GM12865 (cell line): Measurements from ENCODE around the gene BABAM2.
A peak's percentile ranks its signal among the peaks of the same experiment; 100 is the strongest.

ENCODE experiments used
- DNase-seq: peaks from one replicate; pipeline ENCODE4 v3.0.0; 2010; ENCODE audit warnings: low read depth
- H3K4me3 ChIP-seq: 2 replicates; pipeline ENCODE4 v1.5.1; 2011; ENCODE audit warnings: mild to moderate bottlenecking, low read depth, low read length, control low read depth
- CTCF ChIP-seq: IDR thresholded peaks from 2 replicates; pipeline ENCODE4 v1.5.1; 2011; ENCODE audit warnings: low read length, control low read depth, low read depth, inconsistent platforms; ENCODE audit not compliant: insufficient read depth; ENCODE audit errors: missing control alignments

Gene BABAM2

GRCh38 chr2:27906074-27906473, 15.5 kb downstream of the BABAM2 start:
- H3K4me3 ChIP-seq, result no peak overlapping the region
- TF ChIP-seq CTCF, result no peak
- no peak for DNase-seq

- no peak for TF ChIP-seq CTCF
- DNase-seq, result no peak
- no peak overlapping the region for H3K4me3 ChIP-seq
These were observed 17.0 kb downstream of the BABAM2 start for GRCh38 chr2:27907547-27907946.

- TF ChIP-seq CTCF, result no peak
- no peak for DNase-seq
- H3K4me3 ChIP-seq, result no peak overlapping the region
These were observed 19.4 kb downstream of the BABAM2 start for GRCh38 chr2:27909901-27910300.

- TF ChIP-seq CTCF, result no peak
- no peak overlapping the region for H3K4me3 ChIP-seq
- DNase-seq, result peak; percentile 3
These were observed 21.1 kb downstream of the BABAM2 start for GRCh38 chr2:27911458-27912210.

GRCh38 chr2:27912512-27912911, 22.0 kb downstream of the BABAM2 start:
- no peak overlapping the region for H3K4me3 ChIP-seq
- DNase-seq, result no peak
- no peak for TF ChIP-seq CTCF

GRCh38 chr2:27914041-27914804, 23.7 kb downstream of the BABAM2 start:
- TF ChIP-seq CTCF, result no peak
- no peak overlapping the region for H3K4me3 ChIP-seq
- DNase-seq, result no peak
